Esophagus muscularis mucosa (tissue), 4 donors: ENCODE results near the gene ZNF398. TPM values are rescaled to one million over a fixed set of nuclear protein-coding genes. Genes with fewer than 3 reads are reported as not detected.

Experiments used
- DNase-seq: peaks from one replicate; pipeline ENCODE4 v3.0.0-alpha.2; 2017; ENCODE audit errors: extremely low spot score
- H3K27ac ChIP-seq, 4 donors: fragments of 200-600 bp; sonication (generic); replicated peaks in 1 of 4; 1 replicate in 3 of 4; 2 replicates in 1 of 4; pipeline ENCODE4 v1.5.1; 2016 to 2019; ENCODE audit warnings: mild to moderate bottlenecking in 1 of 4
- H3K27me3 ChIP-seq, 4 donors: fragments of 200-600 bp; sonication (generic); one replicate each; pipeline versions ENCODE4 v1.5.1 to v1.6.0; 2016 to 2019
- H3K36me3 ChIP-seq, 4 donors: fragments of 200-600 bp; sonication (generic); one replicate each; pipeline ENCODE4 v1.5.1; 2016 to 2019
- H3K4me1 ChIP-seq, 4 donors: fragments of 200-600 bp; sonication (generic); one replicate each; pipeline ENCODE4 v1.5.1; 2016 to 2019
- H3K4me3 ChIP-seq, 4 donors: fragments of 200-600 bp; sonication (generic); 1 replicate in 2 of 4; 2 replicates in 2 of 4; pipeline ENCODE4 v1.5.1; 2016 to 2019; ENCODE audit warnings: mild to moderate bottlenecking in 4 of 4, moderate library complexity in 1 of 4
- H3K9me3 ChIP-seq, 4 donors: fragments of 200-600 bp; sonication (generic); 1 replicate in 3 of 4; 2 replicates in 1 of 4; pipeline ENCODE4 v1.5.1; 2016 to 2019
- CTCF ChIP-seq, 3 experiments: fragments of 200-600 bp in 2 of 3; fragments of 450-650 bp in 1 of 3; sonication (generic) in 2 of 3; IDR thresholded peaks; one replicate each; pipeline ENCODE4 v1.5.1; 2017 to 2019; ENCODE audit warnings: antibody characterized with exemption in 3 of 3, mild to moderate bottlenecking in 2 of 3, moderate library complexity in 1 of 3
- EP300 ChIP-seq: sonication (generic); formaldehyde crosslinking; IDR thresholded peaks from one replicate; pipeline ENCODE4 v1.6.1; 2017; ENCODE audit warnings: antibody characterized with exemption
- POLR2A ChIP-seq: fragments of 450-650 bp; IDR thresholded peaks from one replicate; pipeline ENCODE4 v1.6.1; 2017; ENCODE audit warnings: antibody characterized with exemption, moderate library complexity, mild to moderate bottlenecking, low read depth
- POLR2AphosphoS5 ChIP-seq, 2 donors: sonication (generic); formaldehyde crosslinking; IDR thresholded peaks; one replicate each; pipeline ENCODE4 v1.6.1; 2017; ENCODE audit warnings: antibody characterized with exemption in 2 of 2
- WGBS: methylation state at CpG from one replicate; pipeline ENCODE4 v1.1.5; 2018; 5-methylcytosine and 5-hydroxymethylcytosine counted together
- intact Hi-C: fragments of 100-400 bp; cut with DNase I; formaldehyde crosslinking; loops from one replicate; pipeline ENCODE4 v1.15.1; 2023
- total RNA-seq, 4 donors: library from RNA; depleted of rRNA; stranded (reverse); fragments of >200 nt; gene quantifications; one replicate each; pipeline versions ENCODE4 v1.1.0 to v1.2.1, GENCODE V29; 2016

The ZNF398 gene
- total RNA-seq, 4 donors from 2014 or later = 16.9 to 22.6 (median 19.2) TPM

GRCh38 chr7:149214020-149214720 lies 66.9 kb downstream of the ZNF398 start:
- Histone ChIP-seq H3K36me3 (peaks cover 71 to 100% (median 99%) of the 10 kb centered on the region in 4 donors), H3K4me3 (no peak overlapping the region), H3K9me3 (no peaks in the 10 kb centered on the region), H3K27me3 (no peaks in the 10 kb centered on the region), H3K4me1 (no peaks in the 10 kb centered on the region), H3K27ac (no peak overlapping the region)
- 71% methylated on average over 7 of the region's 7 CpGs for WGBS
- no peak for DNase-seq
- intact Hi-C loops = no loop called here
- no peak for TF ChIP-seq POLR2AphosphoS5 (IDR thresholded peaks at IDR 0.05)
- no peak for TF ChIP-seq EP300
- no peak for TF ChIP-seq CTCF (IDR thresholded peaks at IDR 0.05)
- TF ChIP-seq POLR2A = no peak

GRCh38 chr7:149216402-149216801 lies 69.1 kb downstream of the ZNF398 start:
- no peaks in the 10 kb centered on the region for H3K4me1 ChIP-seq
- H3K27me3 ChIP-seq = no peaks in the 10 kb centered on the region
- H3K9me3 ChIP-seq = no peaks in the 10 kb centered on the region
- DNase-seq = no peak
- H3K36me3 ChIP-seq = peaks cover 72 to 100% (median 99%) of the 10 kb centered on the region in 4 donors
- intact Hi-C loops = no loop called here
- 93% methylated on average over 2 of the region's 2 CpGs for WGBS
- TF ChIP-seq POLR2A = no peak
- no peak for TF ChIP-seq POLR2AphosphoS5 (IDR thresholded peaks at IDR 0.05)
- no peak for TF ChIP-seq EP300
- TF ChIP-seq CTCF (IDR thresholded peaks at IDR 0.05) = no peak
- no peak overlapping the region for H3K4me3 ChIP-seq
- H3K27ac ChIP-seq = no peak overlapping the region

GRCh38 chr7:149217570-149217969 lies 70.3 kb downstream of the ZNF398 start:
- no peaks in the 10 kb centered on the region for H3K4me1 ChIP-seq
- peaks cover 65 to 100% (median 98%) of the 10 kb centered on the region in 4 donors for H3K36me3 ChIP-seq
- no peak overlapping the region for H3K27ac ChIP-seq
- H3K9me3 ChIP-seq = no peaks in the 10 kb centered on the region
- TF ChIP-seq POLR2A (no peak), CTCF (IDR thresholded peaks at IDR 0.05) (no peak)
- WGBS = 93% methylated on average over 6 of the region's 6 CpGs
- no peaks in the 10 kb centered on the region for H3K27me3 ChIP-seq
- intact Hi-C loops = no loop called here
- no peak for DNase-seq
- H3K4me3 ChIP-seq = no peak overlapping the region

GRCh38 chr7:149218469-149219420 lies 71.5 kb downstream of the ZNF398 start:
- intact Hi-C loops = no loop called here
- no peak for DNase-seq
- no peak overlapping the region for H3K27ac ChIP-seq
- 85% methylated on average over 10 of the region's 10 CpGs for WGBS
- H3K27me3 ChIP-seq = no peaks in the 10 kb centered on the region
- H3K4me1 ChIP-seq = no peaks in the 10 kb centered on the region
- no peak overlapping the region for H3K4me3 ChIP-seq
- no peaks in the 10 kb centered on the region for H3K9me3 ChIP-seq
- TF ChIP-seq POLR2A = no peak
- TF ChIP-seq EP300 = no peak
- no peak for TF ChIP-seq CTCF (IDR thresholded peaks at IDR 0.05)
- no peak for TF ChIP-seq POLR2AphosphoS5 (IDR thresholded peaks at IDR 0.05)
- H3K36me3 ChIP-seq = peaks cover 63 to 100% (median 97%) of the 10 kb centered on the region in 4 donors
